Measurements from ENCODE around the gene TLE3.

Gene TLE3

DNA sequence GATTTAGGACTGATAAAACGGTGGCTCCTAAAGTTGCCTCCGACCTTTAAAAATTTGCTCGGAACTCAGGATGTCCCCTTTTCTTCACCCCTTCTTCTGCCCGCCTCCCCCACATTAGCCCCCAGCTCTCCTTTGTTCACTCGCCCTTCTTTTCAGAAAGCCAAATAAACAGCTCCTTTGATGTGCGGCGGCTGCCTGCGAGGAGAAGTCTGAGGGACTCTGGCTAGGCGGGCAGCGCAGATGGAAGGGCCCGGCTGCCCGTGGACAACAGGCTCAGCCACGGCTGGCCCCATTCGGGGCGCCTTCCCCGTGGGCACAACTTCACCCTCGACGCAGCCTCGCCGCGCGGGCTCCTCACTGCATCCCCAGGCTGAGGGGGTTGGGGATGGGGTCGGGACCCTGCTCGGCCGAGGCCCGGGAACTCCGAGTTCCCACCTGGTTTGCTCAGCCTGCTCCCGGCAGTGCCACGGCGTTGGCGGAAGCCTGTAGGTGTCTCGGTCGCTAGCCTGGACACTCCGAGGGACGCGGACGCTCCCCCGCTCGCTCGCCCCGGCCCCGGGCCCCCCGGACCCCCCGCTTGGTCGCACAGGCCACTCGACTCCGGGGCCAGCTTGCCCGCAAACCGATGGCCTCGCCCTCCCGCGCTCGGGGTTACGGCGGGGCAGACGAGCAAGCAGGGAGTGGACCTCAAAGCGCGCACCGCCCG is 897 bp upstream of the TLE3 start:
- no peak for DNase-seq

GRCh38 chr15:70098153-70098460 is 390 bp upstream of the TLE3 start:
- no peak for DNase-seq

DNA sequence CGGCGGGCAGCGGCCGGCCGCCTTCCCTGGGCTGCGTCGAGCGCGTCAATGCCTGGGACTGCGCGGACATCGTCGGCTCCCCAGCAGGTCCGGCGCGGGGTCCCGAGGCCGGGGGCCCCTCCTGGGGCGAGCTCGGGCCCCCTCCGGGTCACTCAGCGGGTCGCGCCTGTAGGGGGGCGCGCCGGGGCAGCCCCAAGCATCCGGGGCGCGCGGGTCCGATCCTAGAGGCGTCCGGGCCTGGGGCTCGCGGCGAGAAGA is 725 bp downstream of the TLE3 start:
- DNase-seq, result no peak

DNA sequence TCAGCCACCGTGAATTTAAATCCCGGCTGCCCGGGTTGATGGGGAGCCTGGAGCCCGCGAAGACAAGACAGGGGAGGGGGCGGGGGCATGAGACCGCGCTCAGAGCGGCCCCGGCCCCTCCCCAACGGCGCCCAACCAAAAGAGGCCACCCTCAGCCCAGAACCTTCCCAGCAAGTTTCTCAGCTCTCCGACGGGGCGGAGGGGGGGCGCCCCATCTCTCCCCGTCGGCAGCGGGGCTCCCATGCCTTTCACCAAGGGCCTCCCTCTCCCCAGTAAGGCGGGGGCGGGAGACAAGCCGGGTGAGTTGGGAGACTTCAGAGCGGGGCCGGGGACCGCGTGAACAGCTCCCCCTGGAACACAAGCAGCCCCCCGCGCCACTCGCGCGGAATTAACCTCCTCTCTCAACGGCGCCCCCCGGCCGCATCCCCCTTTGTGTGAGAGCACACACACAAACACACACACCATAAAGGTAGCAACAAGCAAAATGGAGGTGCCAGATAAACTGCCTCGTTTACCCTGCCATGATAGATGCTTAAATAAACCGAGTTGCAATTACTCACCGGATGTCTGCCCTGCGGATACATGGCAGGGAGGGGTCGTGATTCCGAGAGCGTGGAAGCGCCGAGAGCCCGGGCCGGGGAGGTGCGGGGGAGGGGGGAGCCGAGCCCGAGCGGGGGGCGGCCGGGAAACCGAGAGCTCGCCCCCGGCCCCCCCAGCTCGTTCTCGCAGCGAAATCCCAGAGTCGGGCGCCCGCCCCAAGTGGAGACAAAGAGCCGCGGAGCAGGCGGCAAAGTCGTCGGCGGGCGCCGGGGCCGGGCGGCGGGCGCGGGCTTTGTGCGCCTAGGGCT is 1.3 kb downstream of the TLE3 start:
- peak; percentile 48 for DNase-seq

DNA sequence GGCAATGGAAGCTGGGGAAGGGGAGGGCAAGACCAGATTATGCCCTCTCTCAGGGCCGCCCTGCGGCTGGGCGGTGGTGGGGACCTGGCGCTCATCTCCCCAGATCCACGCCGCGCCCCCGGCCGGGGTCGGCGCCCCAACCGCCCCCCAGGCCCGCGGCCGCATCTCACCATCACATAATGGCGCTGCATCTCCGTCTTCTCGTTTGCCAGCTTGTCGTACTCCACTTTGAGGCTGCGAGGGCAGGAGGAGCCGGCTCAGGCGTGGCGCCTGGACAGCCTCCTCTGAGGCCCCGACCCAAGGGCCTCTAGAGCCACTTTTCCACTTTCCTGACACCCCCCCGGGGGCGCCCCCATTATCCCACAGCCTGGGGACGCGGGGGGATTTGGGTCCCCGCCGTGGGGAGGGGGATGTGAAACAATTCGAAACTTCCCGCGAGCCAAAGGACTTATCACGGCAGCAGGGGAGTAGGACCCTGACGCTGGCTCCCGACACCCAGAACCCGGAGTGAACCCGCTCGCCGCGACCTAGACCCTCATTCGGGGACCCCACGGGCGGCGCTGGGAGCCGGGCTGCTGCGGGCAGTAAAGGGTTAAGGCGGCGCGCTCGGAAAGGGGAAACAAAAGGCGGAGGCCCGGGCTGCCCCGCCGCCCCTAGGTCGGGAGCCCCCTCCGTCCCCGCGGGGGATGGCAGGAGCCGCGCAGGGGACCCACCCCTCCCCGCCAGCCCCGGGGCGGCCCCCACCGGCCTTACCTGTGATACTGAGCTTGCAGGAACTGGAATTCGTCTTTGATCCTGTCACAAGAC is 2.1 kb downstream of the TLE3 start:
- DNase-seq, result no peak

GRCh38 chr15:70094690-70095311 is 2.9 kb downstream of the TLE3 start:
- DNase-seq, result no peak

- no peak for DNase-seq
These were observed 4.0 kb downstream of the TLE3 start for GRCh38 chr15:70093481-70094319.

DNA sequence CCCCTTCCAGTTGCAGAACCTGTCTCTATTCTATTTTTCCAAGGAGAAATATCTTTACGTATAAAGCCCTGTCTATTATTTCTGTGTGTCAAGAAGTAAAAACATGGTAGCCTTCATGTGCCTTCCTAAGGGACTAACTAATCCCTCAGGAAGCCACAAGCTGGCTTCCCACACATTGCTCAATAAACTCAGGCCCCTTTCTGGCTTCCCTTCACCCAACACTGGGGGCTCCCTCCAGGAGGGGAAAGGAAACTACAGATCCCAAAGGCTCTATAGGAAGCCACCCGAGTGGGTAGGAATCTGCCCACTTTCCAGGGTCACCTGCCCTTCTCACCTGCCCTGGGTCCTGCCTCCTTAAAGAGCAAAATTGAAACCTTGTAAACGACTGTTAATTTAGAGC is 4.6 kb downstream of the TLE3 start:
- peak; percentile 49 for DNase-seq

GRCh38 chr15:70092464-70093027 is 5.2 kb downstream of the TLE3 start:
- no peak for DNase-seq

DNA sequence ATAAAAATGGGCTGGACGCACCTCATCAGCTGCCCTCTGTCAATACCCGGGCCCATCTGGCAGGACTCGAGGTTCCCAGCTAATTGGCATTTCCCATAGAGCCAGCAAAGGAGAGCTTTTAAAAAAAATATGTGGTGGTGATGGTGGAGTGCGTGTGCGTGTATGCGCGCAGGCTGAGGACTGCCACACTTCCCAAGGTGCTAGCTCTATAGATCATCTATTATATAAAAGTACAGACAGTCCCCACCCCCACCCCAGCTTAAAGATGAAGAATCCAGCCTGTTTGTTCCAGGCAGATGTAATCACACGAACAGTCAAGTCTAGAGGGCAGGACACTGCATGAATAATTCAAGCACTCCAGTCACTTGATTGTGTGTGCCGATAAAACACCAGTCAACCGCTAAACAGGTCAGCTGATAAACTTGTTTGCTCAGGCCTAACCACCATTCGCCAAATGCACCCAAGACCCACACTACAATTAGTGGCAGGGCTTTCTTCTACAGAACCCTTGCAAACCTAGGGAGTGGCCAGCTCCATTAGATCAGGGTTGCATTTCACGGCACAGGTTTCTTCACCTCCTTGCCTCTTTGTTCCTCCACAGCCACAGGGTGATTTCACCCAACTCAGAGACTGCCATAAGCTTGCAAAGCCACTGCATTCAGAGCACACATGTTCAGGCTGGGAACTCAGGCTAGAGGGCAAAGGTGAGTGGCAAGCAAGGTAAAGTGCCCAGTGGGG is 5.8 kb downstream of the TLE3 start:
- no peak for DNase-seq

DNA sequence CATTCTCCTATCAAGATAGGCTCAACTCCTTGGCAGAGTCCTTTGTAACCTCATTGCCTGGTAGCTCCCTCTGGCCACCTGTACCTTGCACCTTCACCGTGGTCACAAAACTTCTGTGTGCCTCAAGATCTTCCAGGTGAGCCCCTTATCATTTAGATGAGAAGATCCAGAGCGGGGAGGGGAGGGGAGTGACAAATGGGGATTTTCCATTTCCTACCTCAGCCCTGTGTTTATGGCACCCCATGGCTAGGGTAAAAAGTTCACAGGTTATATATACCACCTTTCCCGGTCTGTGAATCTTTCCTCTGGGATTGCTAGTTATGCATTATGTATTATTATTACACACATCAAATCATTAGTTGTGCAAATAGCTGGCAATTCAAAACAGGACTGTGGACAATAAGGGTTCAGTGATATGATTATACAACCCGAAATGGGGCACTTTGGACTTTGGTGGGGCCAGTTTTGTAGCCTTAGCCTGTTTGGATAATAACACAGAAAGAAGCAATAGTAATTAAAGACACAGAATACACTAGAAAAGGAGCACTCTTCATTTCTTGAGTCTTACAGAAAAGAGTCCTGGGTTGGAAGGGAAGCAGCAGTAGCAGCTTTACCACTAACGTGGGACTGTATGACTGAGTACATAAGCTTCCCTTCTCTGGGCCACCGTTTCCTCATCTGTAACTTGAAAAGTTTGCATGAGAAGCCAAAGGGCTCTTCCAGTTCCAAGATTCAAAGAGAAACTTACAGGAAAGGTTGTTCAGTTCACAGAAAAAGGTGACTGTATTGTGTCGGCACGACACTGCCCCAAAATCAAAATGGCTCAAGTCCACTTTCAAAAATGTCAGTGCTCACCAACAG is 7.1 kb downstream of the TLE3 start:
- no peak for DNase-seq

DNA sequence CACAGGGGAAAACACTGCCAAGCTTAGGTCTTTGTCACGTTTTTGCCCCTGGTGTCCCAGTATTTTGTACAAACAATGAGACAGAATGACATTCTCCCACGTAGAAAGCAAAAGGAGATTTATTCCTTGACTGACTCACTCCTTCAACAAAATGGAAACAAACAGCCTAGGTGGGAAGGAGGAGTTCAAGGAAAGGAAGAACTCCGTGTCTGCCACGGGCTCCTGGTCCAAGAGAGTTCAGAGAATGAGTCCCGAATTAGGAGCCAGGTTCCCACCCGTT is 8.1 kb downstream of the TLE3 start:
- no peak for DNase-seq

- DNase-seq, result peak; percentile 80
These were observed 8.6 kb downstream of the TLE3 start for GRCh38 chr15:70088887-70089691.

- no peak for DNase-seq
These were observed 9.3 kb downstream of the TLE3 start for GRCh38 chr15:70088455-70088854.

- no peak for DNase-seq
These were observed 9.9 kb downstream of the TLE3 start for GRCh38 chr15:70087708-70088352.

DNA sequence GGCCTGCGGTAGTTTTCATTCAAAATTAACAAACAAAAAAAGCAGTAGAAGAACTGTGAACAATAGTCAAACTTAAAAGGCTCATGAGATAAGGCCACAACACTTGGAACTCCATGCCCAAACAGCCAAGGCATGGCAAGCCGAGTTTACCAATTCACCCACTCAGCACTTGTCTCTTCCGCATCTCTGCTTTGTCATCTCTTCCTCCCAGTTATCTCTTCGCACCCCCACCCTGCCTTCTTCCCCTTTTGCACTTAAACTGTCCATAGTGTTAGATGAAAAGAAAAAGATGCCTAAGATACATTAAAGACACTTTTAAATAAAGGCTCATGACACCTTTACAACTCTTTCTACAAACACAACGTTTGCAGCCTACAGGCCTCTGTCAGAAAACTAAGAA is 11.1 kb downstream of the TLE3 start:
- no peak for DNase-seq

DNA sequence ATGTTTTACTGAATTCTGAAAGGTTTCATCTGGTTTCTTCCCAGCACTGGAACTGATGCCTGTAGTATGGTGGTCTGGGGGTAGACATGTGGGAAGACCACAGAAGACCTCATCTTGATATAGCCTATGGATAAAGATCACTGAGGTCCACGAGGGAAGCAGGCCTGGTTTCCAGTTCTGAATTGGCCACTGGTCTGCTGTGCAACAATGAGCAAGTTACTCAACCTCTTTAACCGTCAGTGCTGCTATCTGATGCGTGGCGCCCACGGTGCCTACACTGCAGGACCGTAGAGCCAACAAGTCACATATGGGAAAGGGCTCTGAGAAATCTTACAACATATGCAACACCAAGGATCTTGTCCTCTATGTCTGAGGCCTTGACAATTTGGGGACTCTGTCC is 13.3 kb downstream of the TLE3 start:
- no peak for DNase-seq

DNA sequence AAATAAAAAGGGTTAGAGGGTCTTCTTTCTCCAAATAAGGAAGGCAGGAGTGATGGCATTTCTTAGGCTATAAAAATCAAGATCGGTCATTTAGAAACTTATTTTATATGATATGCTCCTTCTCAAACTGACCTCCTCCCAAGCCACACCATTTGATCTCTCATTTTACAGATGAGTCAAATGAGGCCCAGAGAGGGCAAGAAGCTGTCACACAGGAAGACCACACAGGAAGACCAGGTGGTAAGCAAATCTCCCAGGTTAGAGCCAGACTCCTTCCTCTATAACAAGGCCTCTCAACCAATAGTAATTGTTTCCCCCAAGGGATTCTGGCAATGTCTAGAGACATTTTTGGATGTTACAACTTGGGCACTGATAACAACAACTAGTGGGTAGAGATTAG is 13.8 kb downstream of the TLE3 start:
- DNase-seq, result no peak

GRCh38 chr15:70083418-70083817 is 14.3 kb downstream of the TLE3 start:
- DNase-seq, result no peak
